Panc1 (cell line): ENCODE results near the gene SPEM3.

ENCODE experiments used
- CTCF ChIP-seq: fragments of 450-650 bp; IDR thresholded peaks from 2 replicates; pipeline ENCODE4 v1.5.1; 2017; ENCODE audit warnings: mild to moderate bottlenecking
- POLR2AphosphoS5 ChIP-seq: IDR thresholded peaks from 2 replicates; pipeline ENCODE4 v1.6.1; 2012; ENCODE audit warnings: mild to moderate bottlenecking, low read depth, low read length, moderate library complexity
- REST ChIP-seq, 2 experiments: IDR thresholded peaks; 2 replicates each; pipeline ENCODE4 v1.6.1; 2011 to 2012; ENCODE audit warnings: low read depth in 2 of 2, control low read depth in 1 of 2, low read length in 1 of 2, mild to moderate bottlenecking in 1 of 2, moderate library complexity in 1 of 2; ENCODE audit not compliant: insufficient read depth in 1 of 2
- SIN3A ChIP-seq: IDR thresholded peaks from 2 replicates; pipeline ENCODE4 v1.6.1; 2012; ENCODE audit warnings: low read depth, mild to moderate bottlenecking, low read length, moderate library complexity, borderline replicate concordance; ENCODE audit not compliant: insufficient read depth
- TCF7L2 ChIP-seq: IDR thresholded peaks from 2 replicates; pipeline ENCODE4 v1.6.1; 2011; ENCODE audit warnings: mild to moderate bottlenecking, low read depth, low read length, inconsistent platforms

GRCh38 chr17:7463372-7463846 is 34.8 kb downstream of the SPEM3 start:
- TF ChIP-seq CTCF (no peak), POLR2AphosphoS5 (no peak), REST (IDR thresholded peaks at IDR 0.05; ENCODE audit: insufficient read depth in 1 of 2, low read depth in 2 of 2, low read length in 1 of 2) (no peak), TCF7L2 (no peak), SIN3A (no peak)
